Measurements from ENCODE around the gene GJC1.

The GJC1 gene

GRCh38 chr17:44788139-44788538 lies 41.9 kb downstream of the GJC1 start:
- H3K4me3 ChIP-seq (ENCODE audit: insufficient read depth, low read depth, low read length, poor library complexity, severe bottlenecking), result no peak overlapping the region
- H3K9me3 ChIP-seq (ENCODE audit: control insufficient read depth, low read length), result no peaks in the 10 kb centered on the region
- no peak for DNase-seq
- H3K4me1 ChIP-seq (ENCODE audit: control insufficient read depth, insufficient read depth, low read length, poor library complexity, severe bottlenecking), result no peaks in the 10 kb centered on the region
- no peaks in the 10 kb centered on the region for H3K27me3 ChIP-seq (replicated peaks; ENCODE audit: control insufficient read depth, insufficient read depth, low read length, poor library complexity, severe bottlenecking)
- H3K27ac ChIP-seq (ENCODE audit: insufficient read depth, low read length, poor library complexity, severe bottlenecking), result no peak overlapping the region
- no peaks in the 10 kb centered on the region for H3K36me3 ChIP-seq (ENCODE audit: control insufficient read depth, insufficient read depth, low read length)

- Histone ChIP-seq H3K9me3 (ENCODE audit: control insufficient read depth, low read length) (no peaks in the 10 kb centered on the region), H3K27me3 (replicated peaks; ENCODE audit: control insufficient read depth, insufficient read depth, low read length, poor library complexity, severe bottlenecking) (no peaks in the 10 kb centered on the region), H3K27ac (ENCODE audit: insufficient read depth, low read length, poor library complexity, severe bottlenecking) (no peak overlapping the region), H3K4me1 (ENCODE audit: control insufficient read depth, insufficient read depth, low read length, poor library complexity, severe bottlenecking) (no peaks in the 10 kb centered on the region), H3K36me3 (ENCODE audit: control insufficient read depth, insufficient read depth, low read length) (no peaks in the 10 kb centered on the region), H3K4me3 (ENCODE audit: insufficient read depth, low read depth, low read length, poor library complexity, severe bottlenecking) (no peak overlapping the region)
- no peak for DNase-seq
Observed at GRCh38 chr17:44787271-44787940, 42.7 kb downstream of the GJC1 start.

- Histone ChIP-seq H3K27ac (ENCODE audit: insufficient read depth, low read length, poor library complexity, severe bottlenecking) (no peak overlapping the region), H3K27me3 (replicated peaks; ENCODE audit: control insufficient read depth, insufficient read depth, low read length, poor library complexity, severe bottlenecking) (no peaks in the 10 kb centered on the region), H3K4me1 (ENCODE audit: control insufficient read depth, insufficient read depth, low read length, poor library complexity, severe bottlenecking) (no peaks in the 10 kb centered on the region), H3K4me3 (ENCODE audit: insufficient read depth, low read depth, low read length, poor library complexity, severe bottlenecking) (no peak overlapping the region), H3K36me3 (ENCODE audit: control insufficient read depth, insufficient read depth, low read length) (no peaks in the 10 kb centered on the region), H3K9me3 (ENCODE audit: control insufficient read depth, low read length) (no peaks in the 10 kb centered on the region)
- DNase-seq, result no peak
Observed at GRCh38 chr17:44786551-44787081, 43.5 kb downstream of the GJC1 start.

- H3K27ac ChIP-seq (ENCODE audit: insufficient read depth, low read length, poor library complexity, severe bottlenecking), result no peak overlapping the region
- no peaks in the 10 kb centered on the region for H3K9me3 ChIP-seq (ENCODE audit: control insufficient read depth, low read length)
- H3K27me3 ChIP-seq (replicated peaks; ENCODE audit: control insufficient read depth, insufficient read depth, low read length, poor library complexity, severe bottlenecking), result no peaks in the 10 kb centered on the region
- H3K4me3 ChIP-seq (ENCODE audit: insufficient read depth, low read depth, low read length, poor library complexity, severe bottlenecking), result no peak overlapping the region
- DNase-seq, result no peak
- no peaks in the 10 kb centered on the region for H3K4me1 ChIP-seq (ENCODE audit: control insufficient read depth, insufficient read depth, low read length, poor library complexity, severe bottlenecking)
- H3K36me3 ChIP-seq (ENCODE audit: control insufficient read depth, insufficient read depth, low read length), result no peaks in the 10 kb centered on the region
Observed at GRCh38 chr17:44785921-44786320, 44.2 kb downstream of the GJC1 start.

- Histone ChIP-seq H3K27me3 (replicated peaks; ENCODE audit: control insufficient read depth, insufficient read depth, low read length, poor library complexity, severe bottlenecking) (no peaks in the 10 kb centered on the region), H3K27ac (ENCODE audit: insufficient read depth, low read length, poor library complexity, severe bottlenecking) (no peak overlapping the region), H3K4me3 (ENCODE audit: insufficient read depth, low read depth, low read length, poor library complexity, severe bottlenecking) (no peak overlapping the region), H3K9me3 (ENCODE audit: control insufficient read depth, low read length) (no peaks in the 10 kb centered on the region), H3K4me1 (ENCODE audit: control insufficient read depth, insufficient read depth, low read length, poor library complexity, severe bottlenecking) (peaks cover 8% of the 10 kb centered on the region), H3K36me3 (ENCODE audit: control insufficient read depth, insufficient read depth, low read length) (no peaks in the 10 kb centered on the region)
- no peak for DNase-seq
Observed at GRCh38 chr17:44782326-44782850, 47.7 kb downstream of the GJC1 start.

GRCh38 chr17:44781551-44782325 lies 48.3 kb downstream of the GJC1 start:
- no peaks in the 10 kb centered on the region for H3K9me3 ChIP-seq (ENCODE audit: control insufficient read depth, low read length)
- no peak overlapping the region for H3K4me3 ChIP-seq (ENCODE audit: insufficient read depth, low read depth, low read length, poor library complexity, severe bottlenecking)
- H3K36me3 ChIP-seq (ENCODE audit: control insufficient read depth, insufficient read depth, low read length), result no peaks in the 10 kb centered on the region
- DNase-seq, result no peak
- peaks cover 8% of the 10 kb centered on the region for H3K4me1 ChIP-seq (ENCODE audit: control insufficient read depth, insufficient read depth, low read length, poor library complexity, severe bottlenecking)
- no peak overlapping the region for H3K27ac ChIP-seq (ENCODE audit: insufficient read depth, low read length, poor library complexity, severe bottlenecking)
- no peaks in the 10 kb centered on the region for H3K27me3 ChIP-seq (replicated peaks; ENCODE audit: control insufficient read depth, insufficient read depth, low read length, poor library complexity, severe bottlenecking)

GRCh38 chr17:44780845-44781480 lies 49.1 kb downstream of the GJC1 start:
- DNase-seq, result no peak
- no peaks in the 10 kb centered on the region for H3K9me3 ChIP-seq (ENCODE audit: control insufficient read depth, low read length)
- H3K27me3 ChIP-seq (replicated peaks; ENCODE audit: control insufficient read depth, insufficient read depth, low read length, poor library complexity, severe bottlenecking), result no peaks in the 10 kb centered on the region
- peaks cover 13% of the 10 kb centered on the region for H3K4me1 ChIP-seq (ENCODE audit: control insufficient read depth, insufficient read depth, low read length, poor library complexity, severe bottlenecking)
- H3K4me3 ChIP-seq (ENCODE audit: insufficient read depth, low read depth, low read length, poor library complexity, severe bottlenecking), result no peak overlapping the region
- H3K36me3 ChIP-seq (ENCODE audit: control insufficient read depth, insufficient read depth, low read length), result no peaks in the 10 kb centered on the region
- H3K27ac ChIP-seq (ENCODE audit: insufficient read depth, low read length, poor library complexity, severe bottlenecking), result no peak overlapping the region

- H3K27me3 ChIP-seq (replicated peaks; ENCODE audit: control insufficient read depth, insufficient read depth, low read length, poor library complexity, severe bottlenecking), result no peaks in the 10 kb centered on the region
- H3K27ac ChIP-seq (ENCODE audit: insufficient read depth, low read length, poor library complexity, severe bottlenecking), result no peak overlapping the region
Observed at GRCh38 chr17:44780161-44780560, 49.9 kb downstream of the GJC1 start.

GRCh38 chr17:44779211-44780025 lies 50.7 kb downstream of the GJC1 start:
- no peak overlapping the region for H3K27ac ChIP-seq (ENCODE audit: insufficient read depth, low read length, poor library complexity, severe bottlenecking)
- peak; percentile 58 to 71 (median 62) for DNase-seq

More at GRCh38 chr17:44780161-44780560, 49.9 kb downstream of the GJC1 start:
- Histone ChIP-seq H3K36me3 (ENCODE audit: control insufficient read depth, insufficient read depth, low read length) (no peaks in the 10 kb centered on the region), H3K4me1 (ENCODE audit: control insufficient read depth, insufficient read depth, low read length, poor library complexity, severe bottlenecking) (peaks cover 15% of the 10 kb centered on the region), H3K4me3 (ENCODE audit: insufficient read depth, low read depth, low read length, poor library complexity, severe bottlenecking) (no peak overlapping the region), H3K9me3 (ENCODE audit: control insufficient read depth, low read length) (no peaks in the 10 kb centered on the region)
- DNase-seq, result no peak

More at GRCh38 chr17:44779211-44780025, 50.7 kb downstream of the GJC1 start:
- no peaks in the 10 kb centered on the region for H3K27me3 ChIP-seq (replicated peaks; ENCODE audit: control insufficient read depth, insufficient read depth, low read length, poor library complexity, severe bottlenecking)
- no peaks in the 10 kb centered on the region for H3K36me3 ChIP-seq (ENCODE audit: control insufficient read depth, insufficient read depth, low read length)
- peaks cover 15% of the 10 kb centered on the region for H3K4me1 ChIP-seq (ENCODE audit: control insufficient read depth, insufficient read depth, low read length, poor library complexity, severe bottlenecking)
- H3K9me3 ChIP-seq (ENCODE audit: control insufficient read depth, low read length), result no peaks in the 10 kb centered on the region
- peak overlapping the region; percentile 53 for H3K4me3 ChIP-seq (ENCODE audit: insufficient read depth, low read depth, low read length, poor library complexity, severe bottlenecking)

Data from effector memory CD4-positive, alpha-beta T cell (primary cell).